ENCODE measurements around the gene PPP1R16B.
"Not testable (repeated sequence)": the region's sequence is repeated elsewhere in the genome, so short reads cannot be mapped to it uniquely, and the experiment has no call there.

PPP1R16B gene

DNA sequence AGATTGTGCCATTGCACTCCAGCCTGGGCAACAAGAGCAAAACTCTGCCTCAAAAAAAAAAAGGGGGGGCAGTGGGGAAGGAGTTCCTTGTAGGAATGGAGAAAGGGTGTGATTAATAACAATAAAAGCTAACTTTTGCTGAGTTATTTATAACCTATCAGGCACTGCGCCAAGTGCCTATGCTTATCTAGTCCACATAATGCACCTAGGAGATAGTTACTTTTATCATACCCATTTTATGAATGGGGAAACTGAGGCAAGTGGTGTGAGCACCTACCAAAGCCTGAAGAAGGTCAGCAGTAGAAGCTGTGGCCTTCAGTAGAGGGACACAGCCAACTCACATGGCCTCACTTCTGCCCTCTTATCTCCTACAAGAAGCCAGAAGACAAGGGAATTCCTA is 13.6 kb upstream of the PPP1R16B start:
- no peak for DNase-seq (ENCODE audit: low spot score)

DNA sequence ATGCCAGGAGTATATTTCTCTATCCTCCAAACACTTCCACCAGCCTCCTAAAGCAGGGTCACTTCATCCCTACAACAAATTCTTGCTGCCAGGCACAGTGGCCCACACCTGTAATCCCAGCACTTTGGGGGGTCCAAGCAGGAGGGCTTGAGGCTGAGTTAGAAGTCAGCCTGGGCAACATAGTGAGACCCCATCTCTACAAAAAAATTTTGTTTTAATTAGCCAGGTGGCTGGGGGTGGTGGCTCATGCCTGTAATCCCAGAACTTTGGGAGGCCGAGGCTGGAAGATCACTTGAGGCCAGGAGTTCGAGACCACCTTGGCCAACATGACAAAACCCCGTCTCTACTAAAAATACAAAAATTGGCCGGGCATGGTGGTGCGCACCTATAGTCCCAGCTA is 11.4 kb upstream of the PPP1R16B start:
- not testable (repeated sequence) for DNase-seq (ENCODE audit: low spot score)

DNA sequence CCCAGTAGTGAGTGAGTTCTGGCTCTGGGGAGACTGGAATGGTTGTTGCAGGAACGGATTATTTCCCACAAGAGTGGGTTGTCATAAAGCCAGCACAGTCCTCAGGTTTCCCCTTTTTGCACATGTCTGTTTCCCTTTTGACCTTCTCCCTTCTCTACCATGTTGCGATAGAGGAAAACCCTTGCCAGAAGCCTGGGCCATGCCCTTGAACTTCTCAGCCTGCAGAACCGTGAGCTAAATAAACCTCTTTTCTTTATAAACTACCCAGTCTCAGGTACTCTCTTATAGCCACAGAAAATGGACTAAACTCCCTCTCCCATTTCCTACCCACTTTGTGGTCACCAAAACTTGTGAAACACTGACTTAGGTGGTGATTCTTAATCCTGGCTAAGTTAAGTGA is 7.2 kb upstream of the PPP1R16B start:
- DNase-seq (ENCODE audit: low spot score): no peak

DNA sequence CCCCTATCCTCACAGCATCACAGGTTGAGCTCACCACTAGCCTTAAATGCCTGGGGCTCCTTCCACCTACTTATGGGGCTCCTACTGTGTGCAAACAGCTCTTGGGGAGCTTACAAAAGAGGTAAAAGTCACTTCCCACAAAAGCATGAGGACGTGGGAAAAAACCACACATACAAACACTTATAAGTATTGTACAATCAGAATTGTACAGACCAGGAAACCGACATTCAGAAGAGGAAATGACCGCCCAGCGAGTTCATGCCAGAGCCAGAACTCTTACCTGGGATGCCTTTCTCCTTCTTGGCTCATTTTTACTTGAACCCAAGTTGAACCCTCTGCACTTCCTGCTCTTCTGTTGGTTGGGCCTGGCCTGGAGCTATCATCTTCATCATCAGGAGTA is 6.3 kb upstream of the PPP1R16B start:
- DNase-seq (ENCODE audit: low spot score): no peak

- DNase-seq (ENCODE audit: low spot score): no peak
These were observed 4.6 kb upstream of the PPP1R16B start for GRCh38 chr20:38800882-38801281.

DNA sequence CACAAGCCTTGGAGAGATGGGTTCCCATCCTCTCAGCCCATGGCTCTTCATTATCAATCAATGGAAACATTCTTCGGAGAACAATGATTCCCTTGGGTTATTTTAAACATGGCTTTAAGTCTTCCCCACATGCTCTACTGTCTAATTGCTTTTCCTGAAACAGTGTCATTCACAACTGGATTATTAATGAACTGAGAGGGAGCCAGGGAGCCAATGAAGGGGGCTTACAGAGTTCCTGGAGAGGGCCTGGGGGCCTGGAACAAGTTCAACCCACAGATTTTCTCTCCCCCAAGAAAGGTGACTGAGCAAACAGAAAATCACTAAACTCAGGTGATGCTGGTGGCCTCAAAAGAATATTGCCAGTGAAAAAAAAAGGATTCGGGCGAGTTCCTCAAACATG is 1.3 kb upstream of the PPP1R16B start:
- no peak for DNase-seq (ENCODE audit: low spot score)

- DNase-seq (ENCODE audit: low spot score): no peak
These were observed 605 bp upstream of the PPP1R16B start for GRCh38 chr20:38804682-38805501.

GRCh38 chr20:38805958-38806854 is 709 bp downstream of the PPP1R16B start:
- peak; percentile 60 for DNase-seq (ENCODE audit: low spot score)

DNA sequence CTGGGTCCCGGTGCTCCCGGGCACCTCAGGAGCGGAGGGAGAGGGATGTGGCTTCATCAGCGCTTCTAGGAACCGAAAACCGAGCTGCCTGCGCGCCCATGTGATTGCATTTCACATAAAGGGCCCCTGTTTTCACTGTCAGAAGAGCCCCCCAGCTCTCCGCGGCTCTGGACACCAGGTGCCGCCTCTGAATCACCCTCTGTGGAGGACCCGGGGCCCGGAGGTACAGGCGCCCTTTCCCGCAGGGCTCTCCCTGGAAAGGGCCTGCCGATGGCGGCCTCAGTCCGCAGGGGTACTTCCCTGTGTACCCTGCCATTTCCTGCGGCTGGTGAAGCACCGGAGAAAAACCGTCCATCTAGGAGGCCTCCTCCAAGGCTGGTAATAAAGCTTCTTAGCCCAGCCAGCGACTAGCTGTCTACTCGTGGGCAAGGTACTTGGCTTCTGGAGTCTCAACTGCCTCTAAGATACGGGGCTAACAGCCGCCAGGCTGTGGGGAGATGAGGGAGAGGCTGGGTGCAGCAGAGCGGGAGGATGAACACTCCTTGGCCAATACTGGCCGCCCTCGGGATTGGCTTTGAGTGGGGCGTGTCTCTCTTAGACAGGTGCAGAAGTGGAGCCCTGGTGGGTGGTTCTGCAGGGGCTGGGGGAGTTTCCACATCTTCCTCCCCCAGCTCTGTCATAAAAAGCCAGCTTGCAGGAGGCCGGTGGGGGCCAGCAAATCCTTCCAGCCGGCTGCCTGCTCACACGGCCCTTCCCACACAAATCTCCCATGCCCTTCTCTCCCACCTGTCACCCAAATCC is 1.6 kb downstream of the PPP1R16B start:
- DNase-seq (ENCODE audit: low spot score): no peak

GRCh38 chr20:38809942-38810341 is 4.4 kb downstream of the PPP1R16B start:
- DNase-seq (ENCODE audit: low spot score): no peak

GRCh38 chr20:38810926-38811630 is 5.6 kb downstream of the PPP1R16B start:
- DNase-seq (ENCODE audit: low spot score): no peak

DNA sequence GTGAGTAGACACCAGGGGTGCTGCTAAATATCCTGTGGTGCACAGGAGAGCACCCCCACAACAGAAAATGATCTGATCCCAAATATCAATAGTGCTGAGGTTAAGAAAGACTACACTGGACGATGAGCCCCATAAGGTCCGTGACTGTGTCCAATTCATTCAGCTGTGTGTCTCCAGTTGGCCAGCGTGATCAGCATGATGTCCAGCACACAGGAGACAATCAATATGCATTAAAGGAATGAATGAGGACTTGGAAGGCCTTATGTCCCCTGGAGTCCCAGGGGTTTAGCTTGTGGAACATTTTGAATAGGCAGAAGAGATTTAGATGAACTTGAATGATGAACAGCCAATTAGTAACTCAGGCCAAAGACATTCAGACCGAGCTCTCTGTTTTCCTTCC is 6.3 kb downstream of the PPP1R16B start:
- DNase-seq (ENCODE audit: low spot score): no peak

DNA sequence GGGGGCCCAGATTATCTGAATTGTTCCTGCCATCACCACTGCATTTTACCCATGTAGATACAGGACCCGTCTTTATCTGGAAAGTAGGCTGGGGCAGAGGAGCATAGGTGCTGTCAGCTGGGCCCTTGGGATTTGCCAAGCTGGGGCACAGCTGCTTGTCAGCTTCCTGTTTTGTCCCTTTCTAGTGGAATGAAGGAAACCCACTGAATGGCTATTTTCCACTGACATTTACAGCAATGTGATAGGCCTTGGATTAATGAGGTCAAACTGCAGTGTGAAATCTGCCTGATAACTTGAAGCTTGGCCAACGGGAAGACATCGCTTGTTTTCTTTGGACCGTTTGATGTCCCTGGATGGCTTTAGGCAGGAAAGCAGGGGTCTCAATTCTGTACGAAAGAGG is 6.7 kb downstream of the PPP1R16B start:
- no peak for DNase-seq (ENCODE audit: low spot score)

- no peak for DNase-seq (ENCODE audit: low spot score)
These were observed 7.4 kb downstream of the PPP1R16B start for GRCh38 chr20:38812709-38813573.

DNA sequence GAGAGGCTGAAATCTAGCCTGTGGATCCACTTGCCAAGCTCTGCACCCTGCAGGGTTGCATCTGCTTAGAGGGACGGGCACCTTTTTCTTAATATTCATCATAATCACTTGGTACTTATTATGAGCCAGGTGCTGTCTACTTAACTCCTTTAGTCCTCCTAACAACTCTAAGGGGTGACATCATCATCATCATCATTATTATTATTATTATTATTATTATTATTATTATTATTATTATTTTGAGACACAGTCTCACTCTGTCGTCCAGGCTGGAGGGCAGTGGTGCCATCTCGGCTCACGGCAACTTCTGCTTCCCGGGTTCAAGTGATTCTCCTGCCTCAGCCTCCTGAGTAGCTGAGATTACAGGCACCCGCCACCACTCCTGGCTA is 8.1 kb downstream of the PPP1R16B start:
- DNase-seq (ENCODE audit: low spot score): not testable (repeated sequence)

- no peak for DNase-seq (ENCODE audit: low spot score)
These were observed 9.9 kb downstream of the PPP1R16B start for GRCh38 chr20:38815446-38815845.

- DNase-seq (ENCODE audit: low spot score): no peak
These were observed 12.9 kb downstream of the PPP1R16B start for GRCh38 chr20:38818113-38819065.

- no peak for DNase-seq (ENCODE audit: low spot score)
These were observed 20.0 kb downstream of the PPP1R16B start for GRCh38 chr20:38825571-38825900.

DNA sequence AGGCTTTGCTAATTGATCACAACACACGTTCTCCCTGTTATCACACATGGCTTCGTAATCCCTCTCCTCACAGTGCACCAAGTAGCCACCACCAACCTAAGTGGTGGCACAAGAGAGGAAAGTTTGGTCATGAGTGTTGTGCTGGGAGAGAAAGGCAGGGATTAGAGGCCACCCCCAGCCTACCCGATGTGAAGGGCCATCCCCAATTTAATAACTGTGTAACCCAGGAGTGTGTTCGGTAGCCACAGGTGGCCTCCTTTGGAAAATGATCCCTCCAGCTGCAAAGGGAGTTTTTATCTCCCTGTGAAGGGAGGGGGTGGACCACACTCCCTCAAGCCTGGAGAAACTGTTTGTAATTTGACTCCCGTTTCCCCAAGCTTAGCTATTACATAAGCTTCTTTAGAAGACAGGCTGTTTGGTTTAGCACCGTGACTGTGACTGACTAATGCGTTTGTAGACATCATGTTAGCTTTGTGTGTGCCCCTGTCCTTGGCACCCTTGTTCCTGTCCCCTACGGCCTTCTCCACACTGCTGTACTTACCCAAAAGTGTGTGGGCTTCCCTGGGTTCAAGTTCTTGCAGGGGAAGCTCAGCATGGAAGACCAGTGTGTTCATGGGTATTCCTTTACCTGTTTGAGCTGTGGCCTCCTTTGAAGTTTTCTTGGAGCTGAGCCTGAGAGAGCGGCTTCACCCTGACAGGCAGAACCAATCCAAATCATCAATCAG is 20.6 kb downstream of the PPP1R16B start:
- DNase-seq (ENCODE audit: low spot score): peak; percentile 66
